Large intestine (tissue), 3 donors: ENCODE data around the gene CORT. TPM values are rescaled to one million over a fixed set of nuclear protein-coding genes. Genes with fewer than 3 reads are reported as not detected.

Experiments used
- DNase-seq, 2 donors: peaks; one replicate each; pipeline versions ENCODE4 v3.0.0 to v3.0.0-alpha.2; 2013
- H3K27ac ChIP-seq: one replicate; pipeline ENCODE4 v1.5.1; 2013; ENCODE audit warnings: low read length
- H3K27me3 ChIP-seq: 2 replicates; pipeline ENCODE4 v1.6.1; 2013; ENCODE audit warnings: low read length; ENCODE audit not compliant: control insufficient read depth, insufficient read depth
- H3K36me3 ChIP-seq: 2 replicates; pipeline ENCODE4 v1.6.1; 2013; ENCODE audit warnings: low read length; ENCODE audit not compliant: control insufficient read depth, insufficient read depth
- H3K4me1 ChIP-seq: one replicate; pipeline ENCODE4 v1.6.1; 2013; ENCODE audit warnings: low read length; ENCODE audit not compliant: control insufficient read depth, insufficient read depth
- H3K4me3 ChIP-seq: one replicate; pipeline ENCODE4 v1.5.1; 2013; ENCODE audit warnings: low read length
- H3K9me3 ChIP-seq: one replicate; pipeline ENCODE4 v1.6.1; 2013; ENCODE audit warnings: mild to moderate bottlenecking, low read depth, low read length, moderate library complexity; ENCODE audit not compliant: control insufficient read depth
- WGBS: methylation state at CpG from one replicate; pipeline ENCODE4 v1.1.5; 2013; ENCODE audit warnings: low lambda C conversion rate; ENCODE audit not compliant: insufficient coverage; 5-methylcytosine and 5-hydroxymethylcytosine counted together
- polyA plus RNA-seq: library from polyadenylated mRNA; unstranded; fragments of 120-200 nt; gene quantifications from one replicate; pipeline ENCODE4 v1.2.1, GENCODE V29; 2013

The CORT gene
- polyA plus RNA-seq, 1 donor = 1.2 TPM

DNA sequence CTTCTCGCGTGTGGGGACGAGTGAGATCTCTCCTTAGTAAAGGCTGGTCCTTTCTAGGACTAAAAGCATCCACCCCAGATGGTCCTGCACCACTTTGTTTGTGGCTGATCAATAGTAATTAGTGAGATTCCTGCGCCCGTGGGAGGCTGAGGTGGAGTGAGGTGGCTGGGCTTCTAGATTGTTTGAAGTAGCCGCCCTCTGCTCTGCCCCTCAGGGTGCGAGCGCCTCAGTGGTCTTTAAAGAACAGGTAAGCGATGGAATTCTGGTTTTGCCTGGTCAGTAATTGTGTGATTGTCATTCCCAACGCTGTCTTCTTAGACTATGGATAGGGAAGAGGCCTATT lies 45.6 kb downstream of the CORT start:
- H3K27ac ChIP-seq = peak overlapping the region; percentile 20
- H3K4me1 ChIP-seq = peaks cover 23% of the 10 kb centered on the region
- H3K36me3 ChIP-seq = peaks cover 17% of the 10 kb centered on the region
- DNase-seq = no peak
- H3K9me3 ChIP-seq = no peaks in the 10 kb centered on the region
- H3K27me3 ChIP-seq = no peaks in the 10 kb centered on the region
- H3K4me3 ChIP-seq = no peak overlapping the region
- WGBS = no CpG with 5 or more reads among the region's 10 CpGs

DNA sequence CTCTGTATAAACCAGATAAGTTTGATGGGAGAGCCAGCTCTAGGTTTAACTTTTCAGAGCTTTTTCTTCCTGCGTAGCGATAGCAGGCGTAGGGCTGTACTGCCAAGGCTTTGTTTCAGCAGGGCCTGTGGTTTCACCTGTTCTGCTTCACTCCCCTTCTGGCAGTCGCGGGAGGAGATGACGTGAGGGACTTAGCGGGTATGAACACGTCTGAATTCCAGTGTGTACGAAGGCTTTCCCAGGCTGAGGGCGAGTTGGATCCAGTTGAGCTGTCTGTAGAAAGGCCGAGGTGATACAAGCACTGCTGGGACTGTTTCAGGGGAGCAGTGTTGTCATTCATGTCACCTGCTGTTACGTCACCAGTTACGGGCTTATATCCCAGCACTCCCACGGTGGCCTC lies 46.1 kb downstream of the CORT start:
- Histone ChIP-seq H3K36me3 (peaks cover 17% of the 10 kb centered on the region), H3K4me3 (no peak overlapping the region), H3K4me1 (peaks cover 18% of the 10 kb centered on the region), H3K9me3 (no peaks in the 10 kb centered on the region), H3K27ac (peak overlapping the region; percentile 20), H3K27me3 (no peaks in the 10 kb centered on the region)
- no peak for DNase-seq
- WGBS = no CpG with 5 or more reads among the region's 14 CpGs

DNA sequence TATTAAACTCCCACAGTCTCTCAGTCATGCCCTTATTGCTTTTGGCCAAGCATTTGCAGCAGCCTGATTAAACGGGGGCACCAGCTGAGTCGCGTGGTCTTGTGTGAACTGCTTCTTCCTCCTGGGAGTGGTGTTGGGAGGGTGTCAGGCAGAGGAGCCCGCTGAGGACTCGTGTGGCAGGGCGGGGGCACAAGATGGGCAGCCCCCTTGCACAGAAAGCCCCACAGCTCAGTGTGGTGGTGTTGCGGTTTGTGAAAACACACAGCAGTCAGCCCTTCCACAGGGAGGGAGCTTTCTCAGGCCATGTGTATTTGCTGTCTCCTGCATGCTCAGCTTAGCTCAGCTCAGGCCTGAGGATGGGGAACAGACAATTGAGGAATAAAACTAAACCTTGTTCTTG lies 47.3 kb downstream of the CORT start:
- Histone ChIP-seq H3K36me3 (peaks cover 17% of the 10 kb centered on the region), H3K4me1 (peaks cover 16% of the 10 kb centered on the region), H3K27ac (no peak overlapping the region), H3K9me3 (no peaks in the 10 kb centered on the region), H3K4me3 (no peak overlapping the region), H3K27me3 (no peaks in the 10 kb centered on the region)
- DNase-seq = no peak
- no CpG with 5 or more reads among the region's 7 CpGs for WGBS

DNA sequence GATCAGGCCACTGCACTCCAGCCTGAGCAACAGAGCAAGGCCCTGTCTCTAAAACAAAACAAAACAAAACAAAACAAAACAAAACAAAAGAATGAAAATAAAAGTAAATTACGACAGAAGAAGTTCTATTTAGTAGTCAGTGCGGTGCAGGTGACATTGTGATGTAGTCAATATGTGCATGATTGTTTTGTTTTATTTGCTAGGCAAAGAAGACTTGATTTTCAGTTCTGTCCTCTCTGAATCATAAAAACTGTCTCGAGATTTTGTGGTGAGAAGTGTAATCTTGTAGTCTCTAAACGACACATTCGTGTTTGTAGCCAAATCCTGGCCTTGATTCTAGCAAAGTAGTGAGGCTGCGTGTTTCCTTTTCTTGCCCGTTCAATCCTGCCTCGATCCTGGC lies 48.4 kb downstream of the CORT start:
- H3K27me3 ChIP-seq = no peaks in the 10 kb centered on the region
- H3K4me1 ChIP-seq = peaks cover 22% of the 10 kb centered on the region
- WGBS = 85% methylated on average over 5 of the region's 8 CpGs
- H3K4me3 ChIP-seq = no peak overlapping the region
- DNase-seq = no peak
- H3K36me3 ChIP-seq = peaks cover 17% of the 10 kb centered on the region
- H3K9me3 ChIP-seq = no peaks in the 10 kb centered on the region
- no peak overlapping the region for H3K27ac ChIP-seq

Other genes starting within 250 kb of the CORT start
- gene KIF1B, start 239.5 kb upstream of the CORT start, polyA plus RNA-seq = 23.8 TPM
- gene PGD, start 51.0 kb upstream of the CORT start, polyA plus RNA-seq = 130 TPM
- 20.3 TPM for gene CENPS, start 19.6 kb upstream of the CORT start, polyA plus RNA-seq
- 29.3 TPM for gene DFFA, start 22.5 kb downstream of the CORT start, polyA plus RNA-seq
- gene PEX14, start 24.9 kb downstream of the CORT start, polyA plus RNA-seq = 25.8 TPM